HG03045 (cell line): ENCODE data around the gene OXCT2.
A peak's percentile ranks its signal among the peaks of the same experiment; 100 is the strongest.
"Not testable (repeated sequence)": the region's sequence is repeated elsewhere in the genome, so short reads cannot be mapped to it uniquely, and the experiment has no call there.

ENCODE experiments used
- ATAC-seq: cut with Tn5 transposase; IDR thresholded peaks from one replicate; pipeline ENCODE4 v1.9.1; 2021; ENCODE audit warnings: mild to moderate bottlenecking, moderate library complexity; ENCODE audit not compliant: unreplicated experiment

OXCT2 gene

GRCh38 chr1:39787964-39788363 is 16.8 kb upstream of the OXCT2 start:
- not testable (repeated sequence) for ATAC-seq

GRCh38 chr1:39787468-39787867 is 16.3 kb upstream of the OXCT2 start:
- no peak for ATAC-seq

- ATAC-seq, result not testable (repeated sequence)
Measured at GRCh38 chr1:39787108-39787375, 15.9 kb upstream of the OXCT2 start.

GRCh38 chr1:39786303-39787107 is 15.4 kb upstream of the OXCT2 start:
- not testable (repeated sequence) for ATAC-seq

- not testable (repeated sequence) for ATAC-seq
Measured at GRCh38 chr1:39782685-39783084, 11.5 kb upstream of the OXCT2 start.

- ATAC-seq, result no peak
Measured at GRCh38 chr1:39782103-39782502, 11.0 kb upstream of the OXCT2 start.

GRCh38 chr1:39781349-39781715 is 10.2 kb upstream of the OXCT2 start:
- ATAC-seq, result no peak

GRCh38 chr1:39779821-39780220 is 8.7 kb upstream of the OXCT2 start:
- no peak for ATAC-seq

- no peak for ATAC-seq
Measured at GRCh38 chr1:39779137-39779536, 8.0 kb upstream of the OXCT2 start.

- not testable (repeated sequence) for ATAC-seq
Measured at GRCh38 chr1:39778463-39779099, 7.4 kb upstream of the OXCT2 start.

GRCh38 chr1:39777896-39778295 is 6.7 kb upstream of the OXCT2 start:
- ATAC-seq, result not testable (repeated sequence)

- ATAC-seq, result no peak
Measured at GRCh38 chr1:39777306-39777705, 6.2 kb upstream of the OXCT2 start.

GRCh38 chr1:39776886-39777285 is 5.7 kb upstream of the OXCT2 start:
- ATAC-seq, result no peak

GRCh38 chr1:39776400-39776713 is 5.2 kb upstream of the OXCT2 start:
- no peak for ATAC-seq

- ATAC-seq, result not testable (repeated sequence)
Measured at GRCh38 chr1:39775676-39776399, 4.7 kb upstream of the OXCT2 start.

GRCh38 chr1:39775141-39775540 is 4.0 kb upstream of the OXCT2 start:
- not testable (repeated sequence) for ATAC-seq

GRCh38 chr1:39773369-39773979 is 2.3 kb upstream of the OXCT2 start:
- not testable (repeated sequence) for ATAC-seq

GRCh38 chr1:39770100-39771021 is 787 bp downstream of the OXCT2 start:
- peak; percentile 24 for ATAC-seq

- ATAC-seq, result not testable (repeated sequence)
Measured at GRCh38 chr1:39769502-39769901, 1.6 kb downstream of the OXCT2 start.

GRCh38 chr1:39766466-39766865 is 4.7 kb downstream of the OXCT2 start:
- ATAC-seq, result not testable (repeated sequence)

- not testable (repeated sequence) for ATAC-seq
Measured at GRCh38 chr1:39764512-39764911, 6.6 kb downstream of the OXCT2 start.
